Measurements from ENCODE around the gene C1orf50.

Gene C1orf50

GRCh38 chr1:42758641-42759040 is 8.4 kb upstream of the C1orf50 start:
- no peak for DNase-seq (ENCODE audit: low read depth, low spot score)

- DNase-seq (ENCODE audit: low read depth, low spot score) = no peak
These were observed 7.9 kb upstream of the C1orf50 start for GRCh38 chr1:42759114-42759513.

- no peak for DNase-seq (ENCODE audit: low read depth, low spot score)
These were observed 5.5 kb upstream of the C1orf50 start for GRCh38 chr1:42761567-42761966.

GRCh38 chr1:42762269-42762668 is 4.8 kb upstream of the C1orf50 start:
- DNase-seq (ENCODE audit: low read depth, low spot score) = no peak

- DNase-seq (ENCODE audit: low read depth, low spot score) = no peak
These were observed 1.8 kb upstream of the C1orf50 start for GRCh38 chr1:42765269-42765668.

GRCh38 chr1:42765832-42766740 is 963 bp upstream of the C1orf50 start:
- DNase-seq (ENCODE audit: low read depth, low spot score) = no peak

- DNase-seq (ENCODE audit: low read depth, low spot score) = no peak
These were observed 506 bp downstream of the C1orf50 start for GRCh38 chr1:42767510-42768000.

GRCh38 chr1:42768172-42768571 is 1.1 kb downstream of the C1orf50 start:
- no peak for DNase-seq (ENCODE audit: low read depth, low spot score)

- no peak for DNase-seq (ENCODE audit: low read depth, low spot score)
These were observed 2.8 kb downstream of the C1orf50 start for GRCh38 chr1:42769811-42770210.

- no peak for DNase-seq (ENCODE audit: low read depth, low spot score)
These were observed 6.4 kb downstream of the C1orf50 start for GRCh38 chr1:42773420-42773819.

GRCh38 chr1:42774928-42775526 is 8.0 kb downstream of the C1orf50 start:
- DNase-seq (ENCODE audit: low read depth, low spot score) = no peak

GRCh38 chr1:42776502-42776901 is 9.5 kb downstream of the C1orf50 start:
- no peak for DNase-seq (ENCODE audit: low read depth, low spot score)

- DNase-seq (ENCODE audit: low read depth, low spot score) = no peak
These were observed 10.8 kb downstream of the C1orf50 start for GRCh38 chr1:42777852-42778251.

- DNase-seq (ENCODE audit: low read depth, low spot score) = no peak
These were observed 12.7 kb downstream of the C1orf50 start for GRCh38 chr1:42779725-42780124.

- DNase-seq (ENCODE audit: low read depth, low spot score) = no peak
These were observed 13.1 kb downstream of the C1orf50 start for GRCh38 chr1:42780176-42780575.

- DNase-seq (ENCODE audit: low read depth, low spot score) = no peak
These were observed 16.0 kb downstream of the C1orf50 start for GRCh38 chr1:42783092-42783491.

GRCh38 chr1:42784547-42784945 is 17.5 kb downstream of the C1orf50 start:
- no peak for DNase-seq (ENCODE audit: low read depth, low spot score)

- DNase-seq (ENCODE audit: low read depth, low spot score) = no peak
These were observed 18.1 kb downstream of the C1orf50 start, which contains the start of gene TMEM269 for GRCh38 chr1:42784946-42785693. TMEM269 (plus strand) TSS chr1:42784991; CDS start chr1:42789894, 4,903 bp downstream.

- no peak for DNase-seq (ENCODE audit: low read depth, low spot score)
These were observed 19.0 kb downstream of the C1orf50 start for GRCh38 chr1:42786097-42786496.

GRCh38 chr1:42788021-42788420 is 21.0 kb downstream of the C1orf50 start:
- DNase-seq (ENCODE audit: low read depth, low spot score) = no peak

- no peak for DNase-seq (ENCODE audit: low read depth, low spot score)
These were observed 26.8 kb downstream of the C1orf50 start for GRCh38 chr1:42793824-42794223.

- no peak for DNase-seq (ENCODE audit: low read depth, low spot score)
These were observed 30.4 kb downstream of the C1orf50 start for GRCh38 chr1:42797414-42797813.

Measured in smooth muscle cell of the brain vasculature (primary cell).